NB4 (cell line): ENCODE results near the gene BCL2L12.

Experiments
- MAX ChIP-seq: IDR thresholded peaks from 2 replicates; pipeline ENCODE4 v1.6.1; 2011; ENCODE audit warnings: low read depth, low read length
- TF ChIP-seq, protein P1 (sequence below): IDR thresholded peaks from one replicate; pipeline ENCODE4 v1.5.1; 2012; ENCODE audit warnings: low read depth, low read length

DNA sequence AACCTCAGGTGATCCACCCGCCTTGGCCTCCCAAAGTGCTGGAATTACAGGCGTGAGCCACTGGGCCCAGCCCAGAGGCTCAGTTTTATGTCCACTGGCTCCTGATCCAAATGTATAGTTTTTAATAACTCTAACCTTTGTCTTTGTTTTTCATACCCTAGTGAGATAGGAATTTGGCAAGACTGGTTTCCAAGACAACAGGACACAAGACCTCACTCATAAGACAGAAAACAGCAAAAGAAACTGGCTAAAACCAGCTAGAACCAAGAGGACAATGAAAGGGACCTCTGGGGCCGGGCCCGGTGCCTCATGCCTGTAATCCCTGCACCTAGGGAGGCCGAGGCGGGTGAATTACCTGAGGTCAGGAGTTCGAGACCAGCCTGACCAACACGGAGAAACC lies 52.8 kb downstream of the BCL2L12 start:
- TF ChIP-seq, protein P1, sequence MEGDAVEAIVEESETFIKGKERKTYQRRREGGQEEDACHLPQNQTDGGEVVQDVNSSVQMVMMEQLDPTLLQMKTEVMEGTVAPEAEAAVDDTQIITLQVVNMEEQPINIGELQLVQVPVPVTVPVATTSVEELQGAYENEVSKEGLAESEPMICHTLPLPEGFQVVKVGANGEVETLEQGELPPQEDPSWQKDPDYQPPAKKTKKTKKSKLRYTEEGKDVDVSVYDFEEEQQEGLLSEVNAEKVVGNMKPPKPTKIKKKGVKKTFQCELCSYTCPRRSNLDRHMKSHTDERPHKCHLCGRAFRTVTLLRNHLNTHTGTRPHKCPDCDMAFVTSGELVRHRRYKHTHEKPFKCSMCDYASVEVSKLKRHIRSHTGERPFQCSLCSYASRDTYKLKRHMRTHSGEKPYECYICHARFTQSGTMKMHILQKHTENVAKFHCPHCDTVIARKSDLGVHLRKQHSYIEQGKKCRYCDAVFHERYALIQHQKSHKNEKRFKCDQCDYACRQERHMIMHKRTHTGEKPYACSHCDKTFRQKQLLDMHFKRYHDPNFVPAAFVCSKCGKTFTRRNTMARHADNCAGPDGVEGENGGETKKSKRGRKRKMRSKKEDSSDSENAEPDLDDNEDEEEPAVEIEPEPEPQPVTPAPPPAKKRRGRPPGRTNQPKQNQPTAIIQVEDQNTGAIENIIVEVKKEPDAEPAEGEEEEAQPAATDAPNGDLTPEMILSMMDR = no peak
- no peak for TF ChIP-seq MAX
